GM21717 (cell line): ENCODE results near the gene CCDC43.

Source experiments
- ATAC-seq: cut with Tn5 transposase; IDR thresholded peaks from one replicate; pipeline ENCODE4 v1.9.1; 2021; ENCODE audit warnings: mild to moderate bottlenecking, moderate library complexity; ENCODE audit not compliant: unreplicated experiment

Gene CCDC43

GRCh38 chr17:44627513-44628242 lies 61.9 kb downstream of the CCDC43 start:
- ATAC-seq = no peak
